OCI-LY1 (cell line): ENCODE measurements around the gene ELOVL6.

Experiments used
- H2AFZ ChIP-seq: fragments of 200-600 bp; sonication (generic), shearing (Covaris generic); 2 replicates; pipeline ENCODE4 v1.6.0; 2014; ENCODE audit warnings: antibody characterized with exemption, mild to moderate bottlenecking, low read length
- H3F3A ChIP-seq: fragments of 200-600 bp; sonication (generic), shearing (Covaris generic); 2 replicates; pipeline ENCODE4 v1.6.0; 2014; ENCODE audit warnings: mild to moderate bottlenecking, antibody characterized with exemption, low read length, moderate library complexity; ENCODE audit not compliant: insufficient read depth
- H3K27ac ChIP-seq: fragments of 200-600 bp; sonication (generic); 2 replicates; pipeline ENCODE4 v1.5.1; 2014; ENCODE audit warnings: low read length, mixed run types, mild to moderate bottlenecking, low read depth; ENCODE audit not compliant: poor library complexity, severe bottlenecking
- H3K27me3 ChIP-seq: fragments of 200-600 bp; sonication (generic); 2 replicates; pipeline ENCODE4 v1.6.0; 2014; ENCODE audit warnings: antibody characterized with exemption, mild to moderate bottlenecking, low read length, moderate library complexity; ENCODE audit not compliant: insufficient read depth
- H3K36me3 ChIP-seq: fragments of 200-600 bp; sonication (generic); 2 replicates; pipeline ENCODE4 v1.6.1; 2014; ENCODE audit warnings: mild to moderate bottlenecking, antibody characterized with exemption, low read length, moderate library complexity, mixed read lengths; ENCODE audit not compliant: insufficient read depth
- H3K4me1 ChIP-seq: fragments of 200-600 bp; sonication (generic); 2 replicates; pipeline ENCODE4 v1.5.1; 2014; ENCODE audit warnings: mild to moderate bottlenecking, low read length, moderate library complexity; ENCODE audit not compliant: insufficient read depth, severe bottlenecking
- H3K4me2 ChIP-seq: fragments of 200-600 bp; sonication (generic), shearing (Covaris generic); 2 replicates; pipeline ENCODE4 v1.6.1; 2014; ENCODE audit warnings: low read length
- H3K4me3 ChIP-seq: fragments of 200-600 bp; sonication (generic); 2 replicates; pipeline ENCODE4 v1.5.1; 2014; ENCODE audit warnings: low read length, low read depth, mild to moderate bottlenecking, mixed read lengths; ENCODE audit not compliant: poor library complexity, severe bottlenecking
- H3K79me2 ChIP-seq: fragments of 200-600 bp; shearing (Covaris generic); 2 replicates; pipeline ENCODE4 v1.6.1; 2016; ENCODE audit warnings: mixed run types, low read length, mixed read lengths; ENCODE audit not compliant: insufficient read depth
- H3K9ac ChIP-seq: fragments of 200-600 bp; sonication (generic), shearing (Covaris generic); 2 replicates; pipeline ENCODE4 v1.6.1; 2014; ENCODE audit warnings: mild to moderate bottlenecking, low read length, mixed read lengths
- H3K9me2 ChIP-seq: fragments of 200-600 bp; sonication (generic), shearing (Covaris generic); 2 replicates; pipeline ENCODE4 v1.6.1; 2014; ENCODE audit warnings: low read depth, mild to moderate bottlenecking, low read length, mixed read lengths
- H3K9me3 ChIP-seq: fragments of 200-600 bp; shearing (Covaris generic); 2 replicates; pipeline ENCODE4 v1.6.1; 2014; ENCODE audit warnings: low read length, mixed read lengths
- H4K20me1 ChIP-seq: fragments of 200-600 bp; sonication (generic), shearing (Covaris generic); 2 replicates; pipeline ENCODE4 v1.6.0; 2016; ENCODE audit warnings: mild to moderate bottlenecking, low read length; ENCODE audit not compliant: insufficient read depth
- EZH2 ChIP-seq: fragments of 200-600 bp; sonication (generic), shearing (Covaris generic); IDR thresholded peaks from 2 replicates; pipeline ENCODE4 v1.8.0; 2017; ENCODE audit warnings: borderline replicate concordance, mixed run types, mild to moderate bottlenecking, antibody characterized with exemption, low read length, moderate library complexity, mixed read lengths
- TF ChIP-seq, protein P1 (sequence below): fragments of 200-600 bp; sonication (generic), shearing (Covaris generic); IDR thresholded peaks from 2 replicates; pipeline ENCODE4 v1.5.1; 2017; ENCODE audit warnings: mild to moderate bottlenecking, antibody characterized with exemption, low read length, moderate library complexity, mixed read lengths

Gene ELOVL6

DNA sequence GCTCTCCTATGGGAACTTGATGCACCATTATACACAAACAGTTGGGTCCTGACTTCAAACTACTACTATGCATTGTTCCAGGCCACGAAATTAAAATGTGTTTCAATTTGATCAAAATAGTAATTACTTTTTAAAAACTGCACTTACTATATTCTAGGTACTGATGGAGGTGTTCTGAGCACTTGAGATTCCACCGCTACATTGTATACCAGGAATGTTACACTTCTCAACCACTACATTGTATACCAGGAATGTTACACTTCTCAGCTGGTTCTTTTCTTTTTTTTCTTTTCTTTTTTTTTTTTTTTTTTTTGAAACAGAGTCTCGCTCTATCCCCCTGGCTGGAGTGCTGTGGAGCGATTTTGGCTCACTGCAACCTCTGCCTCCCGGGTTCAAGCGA, 77.9 kb downstream of the ELOVL6 start:
- Histone ChIP-seq H3K4me1 (no peaks in the 10 kb centered on the region), H3K27ac (no peak overlapping the region), H3K4me2 (no peak overlapping the region), H3K4me3 (no peak overlapping the region), H3F3A (no peaks in the 10 kb centered on the region), H3K9ac (no peak overlapping the region), H3K36me3 (peaks cover 21% of the 10 kb centered on the region), H4K20me1 (no peaks in the 10 kb centered on the region), H3K27me3 (no peaks in the 10 kb centered on the region), H3K79me2 (no peaks in the 10 kb centered on the region), H3K9me2 (no peaks in the 10 kb centered on the region), H3K9me3 (no peaks in the 10 kb centered on the region), H2AFZ (no peak overlapping the region)
- TF ChIP-seq EZH2, result no peak
- TF ChIP-seq, protein P1, sequence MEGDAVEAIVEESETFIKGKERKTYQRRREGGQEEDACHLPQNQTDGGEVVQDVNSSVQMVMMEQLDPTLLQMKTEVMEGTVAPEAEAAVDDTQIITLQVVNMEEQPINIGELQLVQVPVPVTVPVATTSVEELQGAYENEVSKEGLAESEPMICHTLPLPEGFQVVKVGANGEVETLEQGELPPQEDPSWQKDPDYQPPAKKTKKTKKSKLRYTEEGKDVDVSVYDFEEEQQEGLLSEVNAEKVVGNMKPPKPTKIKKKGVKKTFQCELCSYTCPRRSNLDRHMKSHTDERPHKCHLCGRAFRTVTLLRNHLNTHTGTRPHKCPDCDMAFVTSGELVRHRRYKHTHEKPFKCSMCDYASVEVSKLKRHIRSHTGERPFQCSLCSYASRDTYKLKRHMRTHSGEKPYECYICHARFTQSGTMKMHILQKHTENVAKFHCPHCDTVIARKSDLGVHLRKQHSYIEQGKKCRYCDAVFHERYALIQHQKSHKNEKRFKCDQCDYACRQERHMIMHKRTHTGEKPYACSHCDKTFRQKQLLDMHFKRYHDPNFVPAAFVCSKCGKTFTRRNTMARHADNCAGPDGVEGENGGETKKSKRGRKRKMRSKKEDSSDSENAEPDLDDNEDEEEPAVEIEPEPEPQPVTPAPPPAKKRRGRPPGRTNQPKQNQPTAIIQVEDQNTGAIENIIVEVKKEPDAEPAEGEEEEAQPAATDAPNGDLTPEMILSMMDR, result no peak

DNA sequence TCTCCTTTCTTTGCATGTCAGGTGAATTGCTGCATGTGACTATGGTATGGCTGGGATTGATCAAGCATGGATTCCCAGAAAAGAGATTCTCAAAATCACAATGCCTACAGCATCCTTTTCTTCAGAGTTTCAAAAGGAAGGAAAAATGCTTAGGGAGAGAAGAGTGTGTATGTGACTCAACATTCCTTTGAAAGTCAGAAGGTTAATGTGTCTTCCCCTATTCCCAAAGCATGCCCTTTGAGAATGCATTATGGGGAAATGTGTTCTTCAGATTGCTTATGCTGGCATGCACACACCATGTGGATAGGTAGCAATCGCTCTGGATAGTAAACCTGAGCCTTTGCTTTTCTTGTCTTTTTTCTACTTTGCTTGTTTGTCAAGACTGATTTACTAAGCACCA, 78.5 kb downstream of the ELOVL6 start:
- Histone ChIP-seq H4K20me1 (no peaks in the 10 kb centered on the region), H3K4me1 (no peaks in the 10 kb centered on the region), H3K4me3 (no peak overlapping the region), H3K27ac (no peak overlapping the region), H3K9me3 (no peaks in the 10 kb centered on the region), H3K79me2 (no peaks in the 10 kb centered on the region), H3F3A (no peaks in the 10 kb centered on the region), H3K36me3 (peaks cover 21% of the 10 kb centered on the region), H3K27me3 (no peaks in the 10 kb centered on the region), H3K9me2 (no peaks in the 10 kb centered on the region), H3K4me2 (no peak overlapping the region), H2AFZ (no peak overlapping the region), H3K9ac (no peak overlapping the region)
- no peak for TF ChIP-seq EZH2
- TF ChIP-seq, protein P1, result no peak

DNA sequence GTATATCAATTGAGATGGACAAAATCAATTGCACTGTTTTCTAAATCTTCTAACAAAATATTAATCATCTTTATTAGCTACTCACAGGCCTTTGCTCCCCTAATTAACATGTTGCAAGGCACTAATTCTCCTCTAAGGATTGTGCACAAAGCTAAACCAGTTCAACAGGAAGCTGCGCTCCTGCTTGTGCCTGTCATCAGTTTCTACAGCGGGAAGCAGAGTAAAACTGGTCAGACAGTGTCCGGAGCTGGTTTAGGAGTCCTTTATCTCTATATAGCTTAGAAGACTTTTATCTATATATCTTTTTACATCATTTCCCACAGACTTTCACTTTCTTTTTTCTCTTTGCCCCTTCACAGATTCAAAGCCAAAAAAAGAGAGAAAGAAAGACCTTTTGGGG, 79.1 kb downstream of the ELOVL6 start:
- no peak for TF ChIP-seq EZH2
- TF ChIP-seq, protein P1, result no peak
- Histone ChIP-seq H3K9ac (no peak overlapping the region), H3K79me2 (no peaks in the 10 kb centered on the region), H3K36me3 (peaks cover 17% of the 10 kb centered on the region), H3K4me2 (no peak overlapping the region), H3K27ac (no peak overlapping the region), H3K9me2 (no peaks in the 10 kb centered on the region), H2AFZ (no peak overlapping the region), H3K27me3 (no peaks in the 10 kb centered on the region), H4K20me1 (no peaks in the 10 kb centered on the region), H3K4me1 (no peaks in the 10 kb centered on the region), H3K4me3 (no peak overlapping the region), H3K9me3 (no peaks in the 10 kb centered on the region), H3F3A (no peaks in the 10 kb centered on the region)
